ENCODE data around the gene ADCY1.
"Not testable (repeated sequence)": the region's sequence is repeated elsewhere in the genome, so short reads cannot be mapped to it uniquely, and the experiment has no call there.

The ADCY1 gene

DNA sequence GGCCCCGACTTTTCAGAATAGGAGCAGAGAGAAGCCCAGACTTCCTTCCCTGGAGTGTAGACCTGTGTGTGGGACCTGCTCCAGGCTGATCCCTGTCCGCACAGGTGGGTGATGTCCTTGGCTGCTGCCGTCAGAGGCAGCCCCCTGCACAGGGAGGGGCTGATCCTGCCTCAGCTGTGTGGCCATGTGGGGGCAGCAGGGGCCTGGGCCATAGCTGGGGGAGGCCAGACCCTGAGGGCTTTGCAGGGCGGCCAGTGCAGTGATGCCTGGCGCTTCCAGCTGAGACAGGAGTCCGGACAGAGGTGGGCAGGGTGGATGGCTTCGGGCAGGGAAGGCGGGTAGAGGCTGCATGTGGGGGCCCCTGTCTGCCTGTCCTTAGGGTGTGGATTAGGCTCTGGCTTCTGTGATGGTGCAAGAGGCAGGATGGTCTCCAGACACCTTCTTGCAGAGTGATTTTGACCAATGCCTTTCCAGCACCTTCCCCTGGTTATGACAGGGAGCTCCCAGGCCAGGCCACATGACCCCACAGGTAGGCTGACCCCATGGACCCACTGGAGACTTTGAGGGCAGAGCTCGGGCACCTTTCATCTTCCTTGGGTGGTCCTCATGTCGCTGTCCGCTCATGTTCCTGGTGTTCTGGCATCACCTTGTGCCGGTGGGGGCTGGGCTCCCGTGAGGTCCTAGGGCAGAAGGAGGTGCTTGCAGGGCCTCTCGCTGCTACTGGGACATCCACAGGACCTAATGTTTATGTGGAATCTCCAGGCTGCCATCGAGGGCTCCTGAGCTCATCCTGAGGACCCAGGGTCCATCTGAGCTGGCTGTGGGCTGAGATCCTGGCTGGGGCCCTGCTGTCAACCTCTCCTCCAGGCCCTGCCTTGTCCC, 141.5 kb downstream of the ADCY1 start:
- DNase-seq, result no peak

DNA sequence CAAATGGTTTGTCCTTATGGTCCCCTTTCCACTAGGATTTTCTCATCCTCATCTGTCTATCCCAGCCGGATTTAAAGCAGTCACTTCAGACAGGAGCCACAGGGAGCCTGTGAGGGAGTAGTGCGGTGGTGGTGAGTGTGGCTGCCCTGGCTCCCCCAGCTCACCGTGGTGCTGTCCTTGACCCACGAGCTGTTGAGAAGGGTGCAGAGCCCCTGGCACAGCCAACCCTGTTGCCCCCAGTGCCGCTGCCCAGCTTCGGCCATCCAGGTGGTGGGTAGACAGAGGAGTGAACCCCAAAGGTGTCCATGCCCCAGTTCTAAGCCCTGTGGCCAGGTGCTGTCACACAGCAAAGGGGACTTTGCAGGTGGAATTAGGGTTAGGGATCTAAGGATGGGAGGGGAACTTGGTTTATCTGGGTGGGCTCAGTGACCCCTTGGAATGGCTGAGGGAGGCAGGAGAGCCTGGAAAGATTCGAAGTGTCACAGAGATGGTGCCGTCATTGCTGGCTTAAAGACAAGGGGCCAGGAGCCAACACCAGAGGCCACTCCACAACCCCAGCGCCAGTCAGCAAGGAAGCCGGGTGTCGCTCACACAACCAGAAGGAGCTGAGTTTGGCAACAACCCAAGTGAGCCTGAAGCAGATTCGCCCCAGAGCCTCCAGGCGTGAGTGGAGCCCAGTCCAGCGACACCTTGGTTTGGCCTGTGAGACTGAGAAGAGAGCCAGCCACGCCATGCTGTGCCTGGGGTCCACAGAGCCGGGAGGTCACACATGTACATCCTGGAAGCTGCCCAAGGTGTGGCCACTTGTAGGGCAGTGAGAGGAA, 142.4 kb downstream of the ADCY1 start:
- DNase-seq, result no peak

DNA sequence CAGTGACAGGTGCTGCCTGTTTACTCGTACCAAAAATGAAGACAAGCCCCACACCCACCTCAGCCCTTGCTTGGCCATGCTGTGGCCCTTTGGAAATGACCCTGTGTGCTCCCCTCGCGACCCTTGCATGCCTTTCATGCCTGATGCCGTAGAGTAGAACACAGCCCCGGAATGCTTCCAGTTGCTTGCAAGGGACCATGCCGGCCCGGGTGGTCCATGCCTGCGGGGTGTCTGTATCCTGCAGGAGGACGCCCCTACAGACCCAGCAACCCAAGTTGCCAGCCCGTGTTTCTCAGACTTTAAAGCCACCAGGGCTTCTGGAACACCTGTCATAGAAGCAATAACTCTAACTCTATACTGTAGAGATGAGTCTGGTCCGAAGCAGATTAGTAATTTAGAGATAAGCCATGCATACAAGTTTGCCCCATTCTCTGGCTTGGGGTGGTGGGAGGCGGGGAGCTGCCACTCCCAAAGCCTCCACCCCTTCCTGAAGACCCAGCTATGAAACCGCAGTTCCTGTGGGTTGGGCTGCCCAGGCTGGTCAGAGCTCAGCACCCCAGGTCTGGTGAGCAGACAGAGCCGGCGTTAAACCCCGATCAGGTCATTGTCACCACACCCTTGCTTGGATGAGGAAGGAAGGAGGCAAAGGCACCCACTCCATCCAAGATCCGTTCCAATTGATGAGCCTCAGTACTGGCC, 143.5 kb downstream of the ADCY1 start:
- DNase-seq, result no peak

DNA sequence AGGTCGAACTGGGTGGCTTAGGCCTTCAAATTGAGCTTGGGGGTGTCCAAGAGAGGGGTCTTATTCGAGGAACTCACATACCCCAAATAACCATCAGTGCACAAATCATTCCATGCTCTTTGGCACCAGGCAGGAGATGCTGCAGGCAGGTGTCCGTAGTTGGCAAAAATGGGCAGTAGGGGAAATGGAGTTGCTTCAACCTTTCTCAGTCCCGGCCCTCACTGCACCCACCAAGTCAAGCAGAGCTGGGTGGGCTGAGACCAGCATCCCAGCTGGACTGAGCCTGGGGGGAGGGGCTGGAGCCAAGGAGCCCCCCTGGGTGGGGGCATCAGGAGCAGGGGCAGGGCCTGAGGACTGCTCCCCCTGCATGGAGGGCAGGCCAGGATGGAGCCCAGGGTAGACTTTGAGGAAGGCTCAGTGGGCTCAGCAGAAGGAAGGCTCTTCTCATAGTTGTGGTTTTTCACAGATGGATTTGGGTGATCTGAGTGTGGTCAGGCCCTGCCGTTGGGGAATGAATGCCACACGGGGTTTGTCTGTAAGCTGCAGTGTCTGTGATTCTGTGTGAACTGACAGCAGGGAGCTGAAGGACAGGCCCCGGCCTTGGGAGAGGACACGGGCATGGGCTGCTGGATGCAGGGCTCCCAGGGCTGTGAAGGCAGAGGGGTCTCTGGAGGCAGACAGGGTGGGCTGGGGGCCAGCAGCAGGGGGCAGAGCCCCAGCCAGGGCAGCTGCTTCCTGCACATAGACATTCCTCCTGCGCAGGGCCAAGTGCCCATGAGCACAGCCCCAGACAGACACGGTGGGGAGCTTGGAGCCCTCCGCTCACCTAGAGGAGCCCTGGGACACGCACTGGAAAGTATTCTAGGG, 144.5 kb downstream of the ADCY1 start:
- DNase-seq, result no peak

DNA sequence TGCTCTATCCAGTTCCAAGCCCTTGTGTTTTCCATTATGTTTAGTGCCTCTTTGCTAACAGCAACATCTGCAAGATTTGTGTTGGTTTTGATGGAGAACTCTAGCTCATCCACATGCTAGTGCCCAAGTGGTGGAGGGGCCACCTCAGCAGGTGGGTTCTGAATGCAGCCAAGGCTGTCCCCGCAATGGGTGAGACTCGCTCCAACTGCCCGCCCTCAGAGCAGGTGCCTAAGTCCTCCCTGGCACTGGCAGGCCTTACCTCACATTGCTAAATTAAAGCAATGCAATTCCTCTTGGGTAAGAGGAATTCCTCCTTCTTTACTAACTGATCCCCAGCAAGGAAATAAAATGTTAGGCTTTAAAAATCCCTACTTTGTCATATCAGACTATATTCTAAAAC, 146.8 kb downstream of the ADCY1 start:
- no peak for DNase-seq

DNA sequence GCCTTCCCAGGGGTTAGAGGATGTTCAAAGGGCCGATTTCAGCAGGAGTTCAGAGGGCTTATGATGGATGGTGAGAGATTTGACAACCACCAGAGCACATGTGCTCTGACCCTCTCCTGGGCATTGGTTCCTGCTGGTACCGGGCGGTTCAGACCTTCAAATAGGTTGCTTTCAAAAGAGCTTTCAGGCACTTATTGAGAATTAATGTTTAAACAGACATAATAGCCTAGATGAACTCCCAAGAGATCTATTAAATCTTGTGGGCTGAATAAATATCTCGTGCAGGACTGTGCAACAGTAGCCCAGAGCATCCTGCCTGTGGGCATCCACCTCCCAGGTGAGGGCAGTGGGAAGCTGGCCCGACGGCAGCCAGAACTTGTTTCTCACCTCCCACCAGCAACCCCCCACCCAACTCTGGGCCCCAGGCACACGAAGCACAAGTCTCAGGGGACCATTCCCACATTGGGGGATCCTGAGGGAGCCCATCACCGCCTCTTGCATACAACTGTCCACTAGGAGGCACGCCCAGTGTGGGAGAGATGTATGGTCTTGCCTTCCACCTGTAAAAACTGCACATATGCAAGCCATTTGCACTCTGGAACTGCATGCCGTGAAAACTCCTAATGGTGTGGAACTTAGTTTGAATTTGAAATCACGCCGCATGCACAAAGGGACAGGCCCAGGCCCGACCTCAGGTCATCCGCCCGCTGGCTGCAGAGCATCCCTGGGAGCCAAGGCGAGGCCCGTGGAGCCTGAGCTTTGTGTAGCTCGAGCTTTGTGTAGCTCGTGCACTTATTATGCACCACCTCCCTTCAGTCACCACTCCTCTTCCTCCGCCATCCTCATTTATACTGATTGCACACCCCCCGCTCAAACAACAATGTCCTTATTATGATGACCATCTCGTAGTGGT, 147.8 kb downstream of the ADCY1 start:
- no peak for DNase-seq

DNA sequence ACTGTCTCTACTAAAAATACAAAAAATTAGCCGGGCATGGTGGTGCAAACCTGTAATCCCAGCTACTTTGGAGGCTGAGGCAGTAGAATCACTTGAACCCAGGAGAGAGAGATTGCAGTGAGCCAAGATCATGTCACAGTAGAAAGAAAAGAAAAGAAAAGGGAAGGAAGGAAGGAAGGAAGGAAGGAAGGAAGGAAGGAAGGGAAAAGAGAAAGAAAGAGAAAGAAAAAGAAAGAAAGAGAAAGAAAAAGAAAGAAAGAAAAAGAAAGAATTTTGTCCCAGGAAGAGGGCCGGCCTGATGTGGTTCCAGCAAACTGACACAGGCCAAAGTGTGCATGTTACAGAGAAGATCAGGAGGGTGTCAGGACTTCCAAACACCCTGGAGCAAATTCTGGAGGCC, 151.1 kb downstream of the ADCY1 start:
- DNase-seq, result not testable (repeated sequence)

DNA sequence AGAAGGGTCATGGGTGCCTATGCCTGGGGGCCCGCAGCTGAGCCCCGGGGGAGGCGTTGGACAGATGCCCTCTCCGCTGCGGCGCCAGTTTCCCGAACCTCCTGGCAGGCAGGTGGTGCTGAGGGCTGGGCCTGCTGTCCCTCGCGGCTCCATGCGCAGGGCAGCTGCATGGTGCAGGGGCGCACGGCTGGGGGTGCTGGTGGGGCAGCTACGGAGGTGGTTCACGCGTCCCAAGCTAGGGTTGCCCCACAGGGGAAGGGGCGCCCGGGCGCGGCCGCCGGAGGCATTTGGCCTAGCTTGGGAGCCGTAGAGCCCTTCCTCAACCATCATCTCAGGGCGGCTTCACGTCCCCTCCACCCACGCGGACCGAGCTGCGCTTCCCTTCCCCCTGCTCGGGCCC, 152.7 kb downstream of the ADCY1 start:
- DNase-seq, result no peak

DNA sequence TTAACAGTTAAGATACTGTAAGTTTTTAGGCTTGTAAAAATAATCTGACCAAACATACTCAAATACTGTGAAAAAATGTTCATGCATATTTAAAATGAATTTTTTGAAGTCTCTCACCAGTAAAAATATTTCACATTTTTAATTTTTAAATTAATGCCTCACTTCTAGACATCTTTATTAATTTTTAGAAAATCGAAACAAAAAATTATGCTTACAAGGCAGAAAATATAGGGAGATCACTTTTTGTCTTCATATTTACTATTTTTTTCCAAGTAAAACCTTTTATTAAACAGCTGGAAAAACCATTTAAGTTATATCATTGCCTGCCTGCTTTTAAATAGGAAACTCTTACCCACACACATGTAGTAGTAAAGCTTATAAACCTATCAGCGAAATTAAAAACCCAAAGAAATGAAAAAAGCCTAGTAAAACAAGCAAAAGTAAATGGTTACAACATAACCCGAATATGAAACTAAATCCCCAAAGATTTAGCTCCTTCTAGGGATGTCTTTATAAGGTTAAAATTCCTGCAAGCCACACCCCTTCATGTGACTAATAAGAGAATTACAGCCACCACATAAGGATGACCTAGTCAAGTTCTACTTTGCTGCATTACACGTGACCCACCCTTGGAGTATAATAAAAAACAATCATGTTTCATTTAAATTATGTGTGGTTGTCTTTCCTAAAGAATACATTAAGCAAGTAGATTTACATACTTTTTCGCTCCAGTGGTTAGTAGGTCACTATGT, 157.7 kb downstream of the ADCY1 start:
- not testable (repeated sequence) for DNase-seq

DNA sequence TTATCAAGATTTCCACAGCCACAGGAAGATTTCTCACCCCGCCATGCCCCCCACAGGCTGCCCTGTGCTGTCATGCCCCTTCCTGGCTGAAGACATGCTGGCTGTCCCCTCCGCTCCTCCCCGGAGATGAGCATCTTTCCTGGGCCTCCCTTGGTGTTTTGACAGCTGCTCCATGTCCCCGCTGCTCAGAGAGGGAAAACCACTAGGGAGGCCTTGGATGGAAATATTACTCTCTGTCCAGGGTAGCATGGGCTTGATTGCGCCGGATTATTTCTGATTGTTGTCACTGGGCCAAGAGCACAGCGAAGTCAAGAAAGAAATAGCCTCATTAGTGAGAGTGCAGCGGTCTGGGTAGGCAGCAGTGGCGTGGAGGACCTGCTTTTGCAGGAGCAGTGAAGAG, 164.8 kb downstream of the ADCY1 start:
- DNase-seq, result not testable (repeated sequence)

DNA sequence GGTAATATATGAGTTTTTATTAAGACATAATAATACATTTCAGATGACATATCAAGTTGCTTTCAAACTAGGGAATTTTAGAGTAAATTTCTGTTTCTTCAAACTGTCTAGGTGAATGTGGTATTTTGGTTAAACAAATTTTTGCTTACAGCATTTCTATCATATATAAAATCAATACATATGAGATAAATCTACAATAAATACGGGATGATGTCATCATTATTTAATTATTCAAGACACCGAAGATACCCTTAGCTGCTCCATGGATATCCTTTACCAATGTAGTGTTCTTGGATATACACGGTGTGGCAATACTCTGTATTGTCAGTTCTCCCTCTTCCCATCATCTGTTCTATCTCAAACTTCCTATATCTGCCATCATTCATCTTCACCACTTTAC, 166.4 kb downstream of the ADCY1 start:
- DNase-seq, result not testable (repeated sequence)

DNA sequence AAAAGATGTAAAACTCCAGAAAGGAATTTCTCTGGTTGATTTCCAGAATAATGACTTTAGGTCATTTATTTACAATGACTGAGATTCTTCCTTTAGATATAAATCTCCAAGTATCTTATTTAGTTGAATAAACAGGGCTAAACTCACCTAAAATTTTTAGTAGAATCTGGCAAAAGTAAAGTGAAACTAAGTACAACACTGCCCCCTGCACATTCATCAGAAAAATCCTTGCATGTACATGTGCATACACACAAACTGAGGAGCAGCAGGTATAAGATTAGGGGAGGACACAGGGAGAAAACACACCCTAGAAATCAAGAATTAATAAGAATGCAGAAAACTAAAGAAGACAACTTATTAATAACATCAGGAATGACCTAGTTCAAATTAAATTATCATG, 174.8 kb downstream of the ADCY1 start:
- not testable (repeated sequence) for DNase-seq

DNA sequence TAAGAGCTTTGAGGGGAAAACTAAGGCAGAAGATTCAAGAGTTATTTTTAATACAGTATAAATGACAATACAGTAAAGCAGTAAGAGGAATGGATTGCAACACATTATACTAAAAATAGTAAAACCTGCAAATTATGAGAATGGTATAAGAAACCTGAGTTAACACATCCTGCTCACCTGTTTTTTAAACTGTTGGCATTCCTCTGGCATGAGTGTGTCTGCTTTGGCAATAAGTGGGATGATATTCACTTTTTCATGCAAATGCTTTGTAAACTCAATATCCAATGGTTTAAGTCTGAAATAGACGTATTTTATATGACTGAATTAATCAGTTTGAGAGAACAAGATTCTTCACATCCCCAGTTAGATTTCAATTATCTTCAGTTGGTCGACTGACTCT, 177.2 kb downstream of the ADCY1 start:
- DNase-seq, result not testable (repeated sequence)

DNA sequence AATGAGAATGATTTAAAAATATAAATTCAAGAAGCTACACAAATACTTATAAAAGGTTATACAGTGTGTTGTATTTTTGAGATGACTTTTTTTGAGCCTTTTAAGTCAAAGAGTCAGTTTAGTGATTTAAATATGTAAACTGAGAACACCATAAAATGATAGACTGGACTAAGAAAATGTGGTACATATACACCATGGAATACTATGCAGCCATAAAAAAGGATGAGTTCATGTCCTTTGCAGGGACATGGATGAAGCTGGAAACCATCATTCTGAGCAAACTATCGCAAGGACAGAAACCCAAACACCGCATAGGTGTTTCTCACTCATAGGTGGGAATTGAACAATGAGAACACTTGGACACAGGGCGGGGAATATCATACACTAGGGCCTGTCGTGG, 182.2 kb downstream of the ADCY1 start:
- not testable (repeated sequence) for DNase-seq

DNA sequence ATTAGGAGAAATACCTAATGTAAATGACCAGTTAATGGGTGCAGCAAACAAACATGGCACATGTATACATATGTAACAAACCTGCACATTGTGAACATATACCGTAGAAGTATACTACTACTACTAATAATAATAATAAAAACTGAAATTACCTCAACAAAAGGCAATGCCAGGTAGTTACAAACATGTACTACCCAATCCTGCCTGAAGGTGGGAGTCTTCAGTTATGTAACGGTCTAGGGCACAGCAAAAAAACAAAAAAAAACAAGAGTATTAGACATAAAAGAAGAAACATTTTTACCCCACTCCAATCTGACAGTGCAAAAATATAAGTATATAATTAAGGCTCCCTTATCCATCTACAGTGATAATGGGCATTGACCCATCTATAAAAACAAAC, 182.6 kb downstream of the ADCY1 start:
- DNase-seq, result not testable (repeated sequence)

DNA sequence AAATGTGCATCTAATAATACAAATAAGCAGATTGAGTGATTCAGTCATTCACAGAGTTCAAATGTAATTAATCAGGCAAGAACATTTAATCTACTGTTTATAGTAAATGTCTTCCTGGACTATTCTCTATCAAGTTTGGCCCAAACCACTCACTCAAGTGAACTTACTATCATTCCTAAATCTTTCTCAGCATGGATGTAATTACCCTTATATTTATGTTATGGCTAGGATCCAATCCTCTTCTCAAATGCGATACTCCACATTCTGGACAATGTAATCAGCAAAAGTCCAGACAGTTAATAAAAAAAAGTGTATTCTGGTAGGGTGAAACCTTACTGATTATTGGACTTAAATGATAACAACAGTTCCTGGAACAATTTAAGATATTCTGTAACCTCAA, 185.3 kb downstream of the ADCY1 start:
- not testable (repeated sequence) for DNase-seq

DNA sequence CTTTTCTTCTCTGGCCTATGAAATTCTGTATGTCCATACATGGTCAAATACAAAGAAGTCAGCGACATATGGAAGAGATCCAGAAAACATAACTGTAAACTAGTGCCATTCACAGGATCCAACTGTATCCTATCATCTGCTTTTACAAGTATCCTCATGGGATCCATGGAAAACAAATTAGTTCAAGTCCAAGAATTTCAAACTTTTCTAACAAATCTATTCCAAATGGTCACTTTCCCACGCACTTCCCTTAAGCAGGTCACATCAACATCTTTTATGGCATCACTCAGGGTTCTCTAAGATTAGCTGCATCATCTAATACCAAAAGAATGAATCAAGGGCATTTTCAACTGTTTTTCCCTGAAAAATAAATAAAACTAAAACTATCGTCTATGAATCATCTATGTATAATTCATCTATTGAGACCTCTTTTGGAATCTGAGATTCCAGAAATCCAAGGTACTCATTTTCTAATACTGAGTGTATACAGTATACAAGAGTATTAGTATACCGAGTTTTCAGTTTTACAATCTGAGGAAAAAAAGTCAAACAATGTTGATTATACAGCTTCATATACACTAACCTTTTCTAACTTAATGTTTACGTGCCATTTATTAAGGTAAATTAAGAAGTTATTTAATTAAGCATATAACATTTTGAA, 187.5 kb downstream of the ADCY1 start:
- not testable (repeated sequence) for DNase-seq

DNA sequence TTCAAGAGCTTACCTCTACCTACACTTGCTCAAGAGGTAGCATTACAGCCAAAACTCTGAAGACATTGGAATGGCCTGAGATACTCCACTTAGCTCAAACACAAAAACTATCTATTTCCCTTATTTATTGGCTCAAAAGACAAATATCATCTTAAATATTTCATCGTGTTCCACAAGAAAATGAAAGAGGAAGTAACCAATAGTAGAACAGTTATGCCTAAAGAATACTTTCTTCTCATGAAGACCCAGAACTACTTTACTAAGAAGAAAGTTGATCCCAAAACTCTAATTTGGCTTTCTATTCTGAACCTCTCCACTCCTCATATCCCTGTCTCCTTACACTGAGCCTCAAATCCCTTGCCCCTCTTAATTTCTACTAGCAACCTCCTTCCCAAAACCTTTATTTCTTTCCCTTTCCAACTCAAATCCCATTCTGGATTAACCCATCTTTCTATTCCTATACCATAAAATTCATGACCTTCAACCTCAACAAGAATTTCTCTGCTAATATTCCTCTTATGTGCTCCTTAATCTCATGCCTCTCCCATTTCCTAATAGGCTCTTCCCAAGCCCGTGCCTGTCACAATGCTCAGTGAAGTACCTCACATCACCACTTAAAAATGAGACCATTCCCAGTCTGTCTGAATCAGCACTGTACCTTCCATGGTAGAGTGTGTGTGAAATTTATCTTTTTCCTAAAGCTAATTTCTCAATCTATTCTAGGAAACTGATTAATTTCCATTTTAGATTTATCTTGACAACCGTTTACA, 188.2 kb downstream of the ADCY1 start:
- DNase-seq, result not testable (repeated sequence)
